NCI-H82 (cell line): ENCODE results near the gene MED16.
A peak's percentile ranks its signal among the peaks of the same experiment; 100 is the strongest.
"Not testable (repeated sequence)": the region's sequence is repeated elsewhere in the genome, so short reads cannot be mapped to it uniquely, and the experiment has no call there.

ENCODE experiments used
- DNase-seq: peaks from one replicate; lab custom pipeline; 2025; lab: John Stamatoyannopoulos, UW

The MED16 gene

DNA sequence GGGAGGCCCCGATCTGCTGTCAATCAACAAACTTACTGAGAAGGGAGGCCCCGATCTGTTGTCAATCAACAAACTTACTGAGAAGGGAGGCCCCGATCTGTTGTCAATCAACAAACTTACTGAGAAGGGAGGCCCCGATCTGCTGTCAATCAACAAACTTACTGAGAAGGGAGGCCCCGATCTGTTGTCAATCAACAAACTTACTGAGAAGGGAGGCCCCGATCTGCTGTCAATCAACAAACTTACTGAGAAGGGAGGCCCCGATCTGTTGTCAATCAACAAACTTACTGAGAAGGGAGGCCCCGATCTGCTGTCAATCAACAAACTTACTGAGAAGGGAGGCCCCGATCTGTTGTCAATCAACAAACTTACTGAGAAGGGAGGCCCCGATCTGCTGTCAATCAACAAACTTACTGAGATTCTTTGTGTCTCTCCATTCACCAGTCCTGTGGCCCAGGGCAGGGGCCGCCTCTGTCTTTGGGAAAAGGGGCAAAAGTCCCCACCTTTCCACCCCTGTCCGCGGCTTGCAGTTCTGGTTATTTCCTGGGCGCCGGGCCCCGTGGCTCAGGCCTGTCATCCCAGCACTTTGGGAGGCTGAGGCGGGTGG, 39.3 kb downstream of the MED16 start:
- DNase-seq: not testable (repeated sequence)

GRCh38 chr19:853014-853585, 39.9 kb downstream of the MED16 start:
- DNase-seq: no peak

DNA sequence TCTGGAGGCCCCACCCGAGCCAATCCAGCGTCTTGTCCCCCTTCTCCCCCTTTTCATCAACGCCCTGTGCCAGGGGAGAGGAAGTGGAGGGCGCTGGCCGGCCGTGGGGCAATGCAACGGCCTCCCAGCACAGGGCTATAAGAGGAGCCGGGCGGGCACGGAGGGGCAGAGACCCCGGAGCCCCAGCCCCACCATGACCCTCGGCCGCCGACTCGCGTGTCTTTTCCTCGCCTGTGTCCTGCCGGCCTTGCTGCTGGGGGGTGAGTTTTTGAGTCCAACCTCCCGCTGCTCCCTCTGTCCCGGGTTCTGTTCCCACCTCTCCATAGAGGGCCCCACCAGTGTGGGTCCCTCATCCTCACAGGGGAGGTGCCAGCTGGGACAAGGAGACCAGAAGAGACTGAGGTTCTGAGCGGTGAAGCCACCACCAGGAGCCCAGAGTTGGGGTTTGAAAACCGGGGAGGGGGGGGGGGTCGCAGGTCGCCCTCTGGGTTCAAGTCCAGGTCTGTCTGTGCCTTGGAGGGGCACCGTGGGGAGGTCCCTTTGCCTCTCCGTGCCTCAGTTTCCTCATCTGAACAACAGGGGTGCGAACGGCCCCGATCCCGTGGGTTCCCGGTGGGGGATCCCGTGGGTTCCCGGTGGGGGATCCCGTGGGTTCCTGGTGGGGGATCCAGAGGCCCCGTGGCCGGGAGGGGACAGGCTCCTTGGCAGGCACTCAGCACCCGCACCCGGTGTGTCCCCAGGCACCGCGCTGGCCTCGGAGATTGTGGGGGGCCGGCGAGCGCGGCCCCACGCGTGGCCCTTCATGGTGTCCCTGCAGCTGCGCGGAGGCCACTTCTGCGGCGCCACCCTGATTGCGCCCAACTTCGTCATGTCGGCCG, 40.6 kb downstream of the MED16 start, which contains the start of gene ELANE:
Gene ELANE (plus strand): TSS at position 168 of the 878 bp plus-strand sequence. CDS start 26 bp downstream, at position 194.
- DNase-seq: no peak

GRCh38 chr19:850979-851335, 42.0 kb downstream of the MED16 start:
- DNase-seq: no peak

GRCh38 chr19:850221-850978, 42.6 kb downstream of the MED16 start:
- peak; percentile 54 for DNase-seq

GRCh38 chr19:849195-849594, 43.8 kb downstream of the MED16 start:
- not testable (repeated sequence) for DNase-seq

DNA sequence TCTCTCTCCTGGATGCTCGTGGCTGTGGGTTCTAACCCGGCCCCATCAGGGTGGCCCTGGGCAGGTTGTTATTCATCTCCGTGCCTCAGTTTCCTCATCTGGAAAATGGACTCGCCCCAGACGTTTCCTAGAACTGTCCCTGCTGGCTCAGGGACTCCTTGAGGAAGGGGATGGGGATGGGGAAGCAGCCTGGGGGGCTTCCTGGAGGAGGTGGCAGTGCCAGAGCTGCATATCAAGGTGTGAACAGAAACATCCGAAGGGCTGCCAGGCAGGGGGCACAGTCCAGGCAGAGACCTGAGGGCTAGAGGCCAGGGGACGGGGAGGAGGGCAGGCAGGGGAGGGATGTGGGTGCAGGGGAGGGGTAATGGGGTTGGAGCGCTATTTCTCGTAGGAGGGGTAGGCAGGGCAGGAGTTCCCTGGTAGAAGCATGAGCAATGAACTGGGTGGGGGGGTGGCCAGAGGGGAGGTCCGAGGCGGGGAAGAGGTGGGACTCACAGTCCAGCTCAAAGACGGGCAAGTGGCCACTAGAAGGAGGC, 44.5 kb downstream of the MED16 start:
- DNase-seq: no peak

- DNase-seq: no peak
Measured at GRCh38 chr19:845707-846521, 47.1 kb downstream of the MED16 start.

DNA sequence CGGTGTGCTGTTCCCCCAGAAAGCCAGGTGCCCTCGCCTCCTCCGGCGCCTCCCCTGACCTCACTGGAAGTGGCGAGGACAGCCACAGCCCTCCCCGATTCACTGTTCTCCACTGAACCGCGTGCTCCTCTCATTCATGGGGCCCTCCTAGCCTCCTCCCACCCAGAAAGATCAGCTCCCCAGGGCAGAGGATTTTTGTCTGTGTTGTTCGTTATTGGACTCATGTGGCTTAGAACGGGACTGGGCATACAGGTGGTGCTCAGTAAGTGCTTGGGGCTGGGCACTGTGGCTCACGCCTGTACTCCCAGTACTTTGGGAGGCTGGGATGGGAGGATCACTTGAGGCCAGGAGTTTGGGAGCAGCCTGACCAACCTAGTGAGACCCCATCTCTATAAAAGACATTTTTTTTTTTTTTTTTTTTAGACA, 48.4 kb downstream of the MED16 start:
- no peak for DNase-seq

- no peak for DNase-seq
Measured at GRCh38 chr19:843836-844545, 49.0 kb downstream of the MED16 start.

DNA sequence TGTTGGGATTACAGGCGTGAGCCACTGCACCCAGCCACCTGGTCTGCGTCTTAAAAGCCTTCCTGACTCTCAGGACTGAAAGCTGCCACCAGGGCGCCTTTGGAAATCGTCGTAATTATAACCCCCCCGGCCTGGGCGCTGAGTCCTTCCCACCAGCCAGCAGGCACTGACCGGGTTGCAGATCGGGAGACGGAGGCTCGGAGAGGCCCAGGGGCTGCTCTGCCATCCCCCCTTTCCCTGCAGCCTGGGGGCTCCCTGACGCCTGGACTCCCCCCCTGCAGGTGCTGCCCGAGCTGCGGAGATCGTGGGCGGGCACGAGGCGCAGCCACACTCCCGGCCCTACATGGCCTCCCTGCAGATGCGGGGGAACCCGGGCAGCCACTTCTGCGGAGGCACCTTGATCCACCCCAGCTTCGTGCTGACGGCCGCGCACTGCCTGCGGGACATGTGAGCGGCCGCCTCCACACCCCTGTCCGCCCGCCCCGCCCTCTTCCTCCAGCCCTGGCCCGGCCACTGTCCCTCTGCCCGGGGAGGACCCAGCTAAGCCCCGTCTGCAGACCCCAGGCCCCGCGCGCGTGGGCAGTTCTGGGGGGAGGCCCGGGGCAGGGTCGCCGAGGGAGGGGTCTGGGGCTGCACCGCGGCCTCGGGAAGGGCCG, 49.7 kb downstream of the MED16 start:
- peak; percentile 29 for DNase-seq

DNA sequence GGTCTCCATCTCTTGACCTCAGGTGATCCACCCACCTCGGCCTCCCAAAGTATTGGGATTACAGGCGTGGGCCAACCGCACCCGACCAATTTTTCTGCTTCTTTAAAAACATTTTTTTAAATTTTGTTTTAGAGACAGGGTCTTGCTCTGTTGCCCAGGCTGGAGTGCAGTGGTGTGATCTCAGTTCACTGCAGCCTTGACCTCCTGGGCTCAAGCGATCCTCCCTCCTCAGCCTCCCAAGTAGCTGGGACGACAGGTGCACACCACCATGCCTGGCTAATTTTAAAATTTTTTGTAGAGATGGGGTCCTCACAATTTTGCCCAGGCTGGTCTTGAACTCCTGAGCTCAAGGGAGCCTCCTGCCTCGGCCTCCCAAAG, 50.2 kb downstream of the MED16 start:
- DNase-seq: not testable (repeated sequence)

DNA sequence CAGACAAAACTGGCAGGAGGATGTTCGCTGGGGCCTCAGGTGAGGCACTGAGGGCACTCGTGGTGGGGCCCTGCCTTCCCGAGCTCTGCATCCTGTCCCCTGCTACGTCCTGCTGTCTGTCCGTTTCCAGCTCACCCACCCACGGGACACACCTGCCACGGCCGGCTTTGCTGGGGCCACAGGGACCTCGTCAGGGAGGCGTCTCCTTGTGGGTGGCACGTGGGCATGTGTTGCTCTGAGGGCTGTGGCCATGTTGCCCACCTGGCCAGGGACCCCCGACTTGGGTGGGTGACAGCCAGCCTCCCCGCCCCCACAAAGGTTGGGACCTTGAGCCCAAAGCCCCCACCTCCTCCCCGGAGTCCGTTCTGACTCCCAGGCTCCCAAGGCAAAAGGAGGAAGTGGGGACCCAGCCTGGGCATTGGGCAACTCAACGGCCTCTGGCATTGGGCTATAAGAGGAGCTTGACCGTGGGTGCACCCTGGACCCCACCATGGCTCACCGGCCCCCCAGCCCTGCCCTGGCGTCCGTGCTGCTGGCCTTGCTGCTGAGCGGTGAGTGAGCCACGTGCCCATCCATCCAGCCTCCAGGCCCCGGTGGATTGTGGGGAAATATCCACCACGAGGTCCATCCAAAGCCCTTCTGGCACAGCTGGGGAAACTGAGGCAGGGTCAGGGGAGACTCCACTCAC, 52.3 kb downstream of the MED16 start, which contains the start of gene PRTN3:
Gene PRTN3 (plus strand): TSS at position 481 of the 688 bp plus-strand sequence. CDS start 10 bp downstream, at position 491.
- no peak for DNase-seq

DNA sequence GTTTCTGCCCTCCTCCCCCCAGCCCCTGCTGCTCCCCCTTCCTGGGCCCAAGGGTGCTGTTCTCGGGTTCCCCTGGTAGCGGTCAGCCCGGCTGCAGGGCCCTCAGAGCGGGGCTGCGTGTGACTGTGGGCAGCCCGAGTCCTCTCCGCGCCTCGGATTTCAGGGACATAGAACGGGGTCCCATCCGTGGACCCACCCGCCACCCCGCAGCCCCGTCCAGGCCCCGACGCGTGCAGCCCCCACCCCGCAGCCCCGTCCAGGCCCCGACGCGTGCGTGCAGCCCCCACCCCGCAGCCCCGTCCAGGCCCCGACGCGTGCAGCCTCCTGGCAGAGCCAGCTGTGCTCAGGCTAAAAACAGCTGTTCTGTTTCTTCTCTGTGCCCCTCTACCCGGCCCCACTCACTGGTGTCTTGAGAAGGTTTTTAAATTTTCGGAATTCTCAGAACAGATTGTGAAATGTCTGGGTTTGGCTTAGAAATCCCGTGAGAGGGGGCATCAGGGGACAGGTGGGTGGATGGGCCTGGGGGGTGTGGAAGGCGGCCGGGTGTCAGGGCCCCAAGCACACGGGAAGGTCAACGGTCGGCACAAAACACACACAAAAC, 57.7 kb downstream of the MED16 start:
- DNase-seq: no peak

DNA sequence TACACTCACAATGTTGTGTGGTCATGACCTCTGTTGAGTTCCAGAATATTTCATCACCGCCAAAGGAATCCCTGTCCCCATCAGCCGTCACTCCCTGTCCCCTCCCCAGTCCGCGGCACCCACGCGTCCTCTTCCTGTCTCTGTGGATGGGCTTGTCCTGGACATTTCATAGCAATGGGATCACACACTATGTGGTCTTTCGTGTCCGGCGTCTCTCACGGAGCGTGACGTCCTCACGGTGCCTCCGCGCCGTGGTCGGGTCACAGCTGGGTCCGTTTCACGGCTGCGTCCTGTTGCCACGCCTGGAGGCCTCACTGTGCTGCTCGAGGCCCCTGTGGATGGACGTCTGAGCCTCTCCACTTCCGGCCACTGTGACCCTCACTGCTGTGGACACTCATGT, 58.8 kb downstream of the MED16 start:
- DNase-seq: no peak

DNA sequence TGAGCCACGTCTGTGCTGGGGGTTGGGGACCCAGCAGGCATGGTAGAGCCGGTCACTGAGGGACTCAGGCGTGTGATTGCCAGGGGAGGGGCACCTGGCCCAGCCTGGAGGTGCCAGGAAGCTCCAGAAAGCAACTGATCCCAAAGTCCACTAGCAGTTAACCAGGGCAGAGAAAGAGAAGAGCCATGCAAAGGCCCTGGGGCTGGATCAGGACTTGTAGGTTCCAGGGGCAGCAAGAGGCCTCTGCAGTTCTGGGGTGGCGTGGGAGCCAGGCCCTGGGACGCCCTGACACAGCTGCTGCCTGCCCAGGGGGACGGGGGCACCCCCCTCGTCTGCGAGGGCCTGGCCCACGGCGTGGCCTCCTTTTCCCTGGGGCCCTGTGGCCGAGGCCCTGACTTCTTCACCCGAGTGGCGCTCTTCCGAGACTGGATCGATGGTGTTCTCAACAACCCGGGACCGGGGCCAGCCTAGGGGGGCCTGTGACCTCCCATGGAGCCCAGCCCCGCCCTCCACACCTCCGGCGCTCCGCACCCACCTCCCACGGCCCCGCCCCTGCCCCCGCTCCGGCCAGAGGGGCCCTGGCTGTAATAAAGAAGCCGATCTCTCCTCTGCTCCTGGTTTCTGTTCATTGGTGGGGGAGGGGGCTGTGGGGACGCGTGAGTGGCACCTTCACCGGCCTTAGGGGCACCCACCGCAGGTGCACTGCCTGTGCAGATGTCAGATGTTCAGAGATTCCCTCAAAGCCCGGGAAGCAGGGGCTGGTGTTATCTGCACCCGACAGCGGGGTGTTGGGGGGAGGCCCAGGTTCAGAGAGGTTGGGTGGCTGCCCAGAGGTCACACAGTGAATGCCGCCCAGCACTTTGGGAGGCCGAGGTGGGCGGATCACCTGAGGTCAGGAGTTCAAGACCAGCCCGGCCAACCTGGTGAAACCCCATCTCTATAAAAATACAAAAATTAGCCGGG, 61.3 kb downstream of the MED16 start:
- DNase-seq: no peak

GRCh38 chr19:829129-829758, 63.7 kb downstream of the MED16 start:
- no peak for DNase-seq
